ENCODE results near the gene OR2V1.
"Not testable (repeated sequence)": the region's sequence is repeated elsewhere in the genome, so short reads cannot be mapped to it uniquely, and the experiment has no call there.

DNA sequence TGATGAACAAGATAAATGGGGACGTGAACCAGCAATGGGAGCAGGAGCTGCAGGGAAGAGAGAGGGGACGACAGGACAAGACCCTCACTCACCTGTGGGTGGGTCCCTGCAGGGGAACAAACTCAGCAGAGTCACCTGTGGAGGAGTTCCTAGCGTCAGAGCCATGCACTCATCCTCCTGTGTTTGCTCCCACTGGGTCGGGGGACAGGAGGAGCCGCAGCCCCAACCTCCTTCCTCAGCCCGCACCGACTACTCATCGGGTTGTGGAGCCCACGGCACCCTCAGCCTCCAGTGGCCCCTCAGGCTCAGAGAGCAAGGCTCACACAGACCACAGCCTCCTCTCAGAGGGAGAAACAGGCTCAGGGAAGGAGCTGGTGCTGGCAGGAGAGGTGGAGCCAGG lies 888 bp downstream of the OR2V1 start:
- TF ChIP-seq EP300, POLR2A (IDR thresholded peaks at IDR 0.05): not testable (repeated sequence)
- TF ChIP-seq, protein P1, sequence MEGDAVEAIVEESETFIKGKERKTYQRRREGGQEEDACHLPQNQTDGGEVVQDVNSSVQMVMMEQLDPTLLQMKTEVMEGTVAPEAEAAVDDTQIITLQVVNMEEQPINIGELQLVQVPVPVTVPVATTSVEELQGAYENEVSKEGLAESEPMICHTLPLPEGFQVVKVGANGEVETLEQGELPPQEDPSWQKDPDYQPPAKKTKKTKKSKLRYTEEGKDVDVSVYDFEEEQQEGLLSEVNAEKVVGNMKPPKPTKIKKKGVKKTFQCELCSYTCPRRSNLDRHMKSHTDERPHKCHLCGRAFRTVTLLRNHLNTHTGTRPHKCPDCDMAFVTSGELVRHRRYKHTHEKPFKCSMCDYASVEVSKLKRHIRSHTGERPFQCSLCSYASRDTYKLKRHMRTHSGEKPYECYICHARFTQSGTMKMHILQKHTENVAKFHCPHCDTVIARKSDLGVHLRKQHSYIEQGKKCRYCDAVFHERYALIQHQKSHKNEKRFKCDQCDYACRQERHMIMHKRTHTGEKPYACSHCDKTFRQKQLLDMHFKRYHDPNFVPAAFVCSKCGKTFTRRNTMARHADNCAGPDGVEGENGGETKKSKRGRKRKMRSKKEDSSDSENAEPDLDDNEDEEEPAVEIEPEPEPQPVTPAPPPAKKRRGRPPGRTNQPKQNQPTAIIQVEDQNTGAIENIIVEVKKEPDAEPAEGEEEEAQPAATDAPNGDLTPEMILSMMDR (IDR thresholded peaks at IDR 0.05), result not testable (repeated sequence)

All from upper lobe of left lung (tissue), 4 donors.